SU-DHL-6 (cell line): Measurements from ENCODE around the gene TRPM2.

Source experiments
- H2AFZ ChIP-seq: fragments of 200-600 bp; sonication (generic); 2 replicates; pipeline ENCODE4 v1.6.1; 2014; ENCODE audit warnings: low read depth, mild to moderate bottlenecking, moderate library complexity, mixed read lengths, antibody characterized with exemption, low read length; ENCODE audit not compliant: severe bottlenecking
- H3F3A ChIP-seq: fragments of 200-600 bp; shearing (Covaris generic); 2 replicates; pipeline ENCODE4 v1.6.0; 2016; ENCODE audit warnings: antibody characterized with exemption, mild to moderate bottlenecking; ENCODE audit not compliant: insufficient read depth
- H3K27ac ChIP-seq: fragments of 200-600 bp; sonication (generic); 2 replicates; pipeline ENCODE4 v1.5.1; 2016; ENCODE audit warnings: low read depth, mild to moderate bottlenecking, low read length, moderate library complexity, mixed read lengths
- H3K27me3 ChIP-seq: fragments of 200-600 bp; sonication (generic), shearing (Covaris generic); 2 replicates; pipeline ENCODE4 v1.6.0; 2014; ENCODE audit warnings: mild to moderate bottlenecking, low read length
- H3K36me3 ChIP-seq: fragments of 200-600 bp; sonication (generic); 2 replicates; pipeline ENCODE4 v1.6.1; 2014; ENCODE audit warnings: mild to moderate bottlenecking, low read length, mixed read lengths
- H3K4me2 ChIP-seq: fragments of 300-600, 200-600 bp; shearing (Covaris generic), sonication (generic); 2 replicates; pipeline ENCODE4 v1.6.0; 2014; ENCODE audit warnings: low read length, low read depth, mild to moderate bottlenecking; ENCODE audit not compliant: poor library complexity, severe bottlenecking
- H3K4me3 ChIP-seq: fragments of 200-600 bp; sonication (generic); 2 replicates; pipeline ENCODE4 v1.5.1; 2014; ENCODE audit warnings: antibody characterized with exemption, low read length, mild to moderate bottlenecking, mixed read lengths; ENCODE audit not compliant: insufficient read depth, poor library complexity, severe bottlenecking
- H3K79me2 ChIP-seq: fragments of 200-600 bp; sonication (generic); 2 replicates; pipeline ENCODE4 v1.6.1; 2014; ENCODE audit warnings: mild to moderate bottlenecking, low read length, moderate library complexity; ENCODE audit not compliant: insufficient read depth
- H3K9ac ChIP-seq: fragments of 200-600 bp; sonication (generic); 2 replicates; pipeline ENCODE4 v1.7.0; 2014; ENCODE audit warnings: mild to moderate bottlenecking, low read length
- H3K9me2 ChIP-seq: fragments of 200-600 bp; sonication (generic); replicated peaks from 2 replicates; pipeline ENCODE4 v1.6.1; 2014; ENCODE audit warnings: low read length; ENCODE audit not compliant: insufficient read depth
- H3K9me3 ChIP-seq: fragments of 200-600 bp; sonication (generic); 2 replicates; pipeline ENCODE4 v1.6.1; 2014; ENCODE audit warnings: low read length, mixed read lengths; ENCODE audit not compliant: insufficient read depth
- H4K20me1 ChIP-seq: fragments of 200-600 bp; sonication (generic); 2 replicates; pipeline ENCODE4 v1.6.1; 2014; ENCODE audit warnings: low read depth, mild to moderate bottlenecking, antibody characterized with exemption, low read length, moderate library complexity, mixed read lengths
- CTCF ChIP-seq: fragments of 200-600 bp; sonication (generic); IDR thresholded peaks from one replicate; pipeline ENCODE4 v1.5.1; 2017; ENCODE audit warnings: antibody characterized with exemption, mild to moderate bottlenecking, low read length, moderate library complexity; ENCODE audit not compliant: insufficient read depth, poor library complexity, severe bottlenecking
- EZH2phosphoT487 ChIP-seq: fragments of 200-600 bp; sonication (generic), shearing (Covaris generic); conservative IDR thresholded peaks from 2 replicates; pipeline ENCODE4 v1.6.1; 2018; ENCODE audit warnings: mild to moderate bottlenecking, antibody characterized with exemption, low read length, moderate library complexity, mixed read lengths

Gene TRPM2

DNA sequence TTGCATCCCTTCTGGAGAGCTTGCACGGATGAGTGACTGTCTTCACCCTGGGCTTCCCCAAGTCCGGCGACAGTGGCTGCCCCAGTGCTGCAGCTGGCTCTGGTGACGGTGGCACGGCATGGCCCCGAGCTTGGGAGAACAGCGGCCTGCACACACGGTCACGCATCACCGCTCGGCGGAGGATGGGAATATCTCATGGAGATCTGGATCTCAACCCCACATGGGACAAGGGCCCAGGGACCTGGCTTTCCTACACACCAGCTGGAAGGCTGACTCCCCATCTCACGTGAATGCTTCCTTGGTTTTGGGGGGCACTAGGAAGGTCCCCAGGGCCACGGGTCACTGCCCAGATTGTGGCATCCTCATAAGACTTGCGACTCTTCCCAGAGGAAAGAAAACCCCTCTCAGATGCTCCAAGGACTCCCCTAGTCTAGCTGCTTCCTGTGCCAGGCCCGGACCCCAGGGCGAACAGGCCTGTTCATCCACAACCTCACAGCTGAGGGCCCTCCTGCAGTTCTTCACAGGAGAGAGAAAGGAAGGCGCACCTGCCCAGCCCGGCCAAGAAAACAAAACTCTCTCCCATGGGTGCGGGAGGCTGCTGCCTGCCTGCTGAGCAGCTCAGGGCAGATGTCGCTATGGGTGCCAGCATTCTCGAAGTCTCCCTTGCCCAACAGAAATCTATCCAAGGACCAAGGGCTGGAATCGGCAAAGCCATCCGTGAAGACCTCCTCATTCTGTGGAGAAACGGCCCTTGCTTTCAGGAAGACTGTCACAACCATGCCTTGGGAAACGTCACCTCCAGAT, 24.1 kb upstream of the TRPM2 start:
- H4K20me1 ChIP-seq = no peaks in the 10 kb centered on the region
- H2AFZ ChIP-seq = no peak overlapping the region
- H3K27me3 ChIP-seq = no peaks in the 10 kb centered on the region
- H3K9ac ChIP-seq = no peak overlapping the region
- H3K4me2 ChIP-seq = no peak overlapping the region
- no peak overlapping the region for H3K4me3 ChIP-seq
- H3K79me2 ChIP-seq = no peaks in the 10 kb centered on the region
- TF ChIP-seq EZH2phosphoT487 (no peak), CTCF (no peak)
- H3K27ac ChIP-seq = no peak overlapping the region
- no peaks in the 10 kb centered on the region for H3F3A ChIP-seq
- no peaks in the 10 kb centered on the region for H3K9me2 ChIP-seq
- no peaks in the 10 kb centered on the region for H3K36me3 ChIP-seq
- H3K9me3 ChIP-seq = no peaks in the 10 kb centered on the region

DNA sequence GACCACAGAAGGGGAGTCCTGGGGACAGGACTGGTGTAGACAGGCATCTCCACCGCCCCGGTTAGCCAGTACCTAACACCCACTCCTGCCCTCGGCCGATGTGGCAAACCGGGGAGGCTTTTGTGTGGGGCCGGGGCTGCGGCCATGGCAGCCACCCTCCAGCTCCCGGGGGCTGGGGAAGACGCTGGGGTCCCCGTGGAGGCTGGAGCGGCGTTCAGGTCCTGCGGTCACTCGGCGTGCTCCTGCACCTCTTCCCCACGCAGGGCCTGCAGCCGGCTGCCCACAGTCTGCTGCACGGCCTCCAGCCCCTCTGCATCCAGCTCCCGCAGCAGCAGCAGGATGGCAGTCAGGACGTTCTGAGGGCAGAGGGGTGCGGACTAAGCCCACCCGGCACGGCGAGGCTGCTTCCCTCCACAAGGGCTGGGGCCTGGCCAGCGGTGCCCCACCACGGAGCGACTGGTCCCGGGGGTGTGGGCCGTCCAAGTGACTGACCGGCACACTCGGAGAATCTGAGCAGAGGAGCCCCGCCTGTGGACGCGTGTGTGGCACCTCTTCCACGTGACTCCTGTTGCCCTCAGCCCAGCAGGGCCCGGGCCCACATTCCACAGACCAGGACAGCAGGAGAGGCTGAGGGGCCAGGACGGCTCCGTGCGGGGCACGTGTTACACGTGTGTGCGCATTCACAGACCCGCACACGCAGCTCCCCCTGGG, 23.3 kb upstream of the TRPM2 start:
- Histone ChIP-seq H2AFZ (no peak overlapping the region), H3K79me2 (no peaks in the 10 kb centered on the region), H3K9ac (no peak overlapping the region), H3K4me2 (no peak overlapping the region), H3K9me2 (no peaks in the 10 kb centered on the region), H3K9me3 (no peaks in the 10 kb centered on the region), H3K4me3 (no peak overlapping the region), H3K27ac (no peak overlapping the region), H3K27me3 (no peaks in the 10 kb centered on the region), H3K36me3 (no peaks in the 10 kb centered on the region), H4K20me1 (no peaks in the 10 kb centered on the region), H3F3A (no peaks in the 10 kb centered on the region)
- TF ChIP-seq CTCF = no peak
- no peak for TF ChIP-seq EZH2phosphoT487

- H3K27ac ChIP-seq = no peak overlapping the region
- H3K36me3 ChIP-seq = no peaks in the 10 kb centered on the region
- no peak overlapping the region for H3K4me2 ChIP-seq
- no peaks in the 10 kb centered on the region for H3K79me2 ChIP-seq
- H3K9ac ChIP-seq = no peak overlapping the region
- H4K20me1 ChIP-seq = no peaks in the 10 kb centered on the region
- no peaks in the 10 kb centered on the region for H3K9me3 ChIP-seq
- H2AFZ ChIP-seq = no peak overlapping the region
- no peak overlapping the region for H3K4me3 ChIP-seq
- no peaks in the 10 kb centered on the region for H3F3A ChIP-seq
- TF ChIP-seq EZH2phosphoT487 (no peak), CTCF (no peak)
- H3K9me2 ChIP-seq = no peaks in the 10 kb centered on the region
- no peaks in the 10 kb centered on the region for H3K27me3 ChIP-seq
Measured at GRCh38 chr21:44330698-44331097, 22.7 kb upstream of the TRPM2 start.
